GM21528 (cell line): Measurements from ENCODE around the gene TNFRSF18.
"Not testable (repeated sequence)": the region's sequence is repeated elsewhere in the genome, so short reads cannot be mapped to it uniquely, and the experiment has no call there.

Source experiments
- ATAC-seq: cut with Tn5 transposase; IDR thresholded peaks from one replicate; pipeline ENCODE4 v1.9.1; 2021; ENCODE audit warnings: mild to moderate bottlenecking, moderate library complexity; ENCODE audit not compliant: unreplicated experiment, low FRiP score

The TNFRSF18 gene

DNA sequence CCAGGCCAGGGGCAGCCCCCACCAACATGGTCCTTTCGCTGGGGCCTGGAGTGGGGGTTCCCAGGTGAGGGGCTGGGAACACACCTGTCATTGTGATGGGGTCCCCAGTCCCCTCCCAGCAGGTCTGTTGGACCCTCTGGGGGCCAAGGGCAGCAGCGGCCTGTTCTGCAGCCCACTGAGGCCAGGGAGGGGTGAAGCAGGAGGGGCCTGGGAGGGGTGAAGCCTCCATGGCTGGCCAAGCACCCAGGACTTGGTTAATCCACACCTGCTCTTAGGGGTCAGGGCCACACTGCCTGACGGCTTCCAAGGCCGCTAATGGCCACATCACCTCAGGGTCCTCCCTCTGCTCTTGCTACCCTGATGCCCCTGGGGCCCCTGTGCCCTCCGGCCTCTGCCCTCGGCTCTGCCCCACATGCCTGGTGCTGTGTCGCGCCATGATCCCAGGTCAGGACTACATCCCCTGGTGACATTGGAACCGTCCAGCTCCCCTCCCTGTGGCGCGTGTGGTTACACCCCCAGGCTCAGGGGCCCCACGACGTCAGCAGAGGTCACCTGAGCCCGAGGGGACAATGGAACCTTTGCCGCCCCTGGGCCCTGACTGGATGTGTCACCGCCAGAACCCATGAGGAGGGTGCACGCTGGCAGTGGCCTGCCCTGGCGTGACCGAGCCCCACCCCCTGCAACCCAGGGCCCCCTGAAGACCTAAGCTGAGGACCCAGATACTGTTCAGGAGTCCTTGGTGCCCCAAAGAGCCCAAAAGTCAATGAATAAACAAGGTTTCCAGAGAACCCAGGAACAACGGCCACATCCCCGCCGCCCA lies 7.0 kb downstream of the TNFRSF18 start:
- ATAC-seq, result no peak

DNA sequence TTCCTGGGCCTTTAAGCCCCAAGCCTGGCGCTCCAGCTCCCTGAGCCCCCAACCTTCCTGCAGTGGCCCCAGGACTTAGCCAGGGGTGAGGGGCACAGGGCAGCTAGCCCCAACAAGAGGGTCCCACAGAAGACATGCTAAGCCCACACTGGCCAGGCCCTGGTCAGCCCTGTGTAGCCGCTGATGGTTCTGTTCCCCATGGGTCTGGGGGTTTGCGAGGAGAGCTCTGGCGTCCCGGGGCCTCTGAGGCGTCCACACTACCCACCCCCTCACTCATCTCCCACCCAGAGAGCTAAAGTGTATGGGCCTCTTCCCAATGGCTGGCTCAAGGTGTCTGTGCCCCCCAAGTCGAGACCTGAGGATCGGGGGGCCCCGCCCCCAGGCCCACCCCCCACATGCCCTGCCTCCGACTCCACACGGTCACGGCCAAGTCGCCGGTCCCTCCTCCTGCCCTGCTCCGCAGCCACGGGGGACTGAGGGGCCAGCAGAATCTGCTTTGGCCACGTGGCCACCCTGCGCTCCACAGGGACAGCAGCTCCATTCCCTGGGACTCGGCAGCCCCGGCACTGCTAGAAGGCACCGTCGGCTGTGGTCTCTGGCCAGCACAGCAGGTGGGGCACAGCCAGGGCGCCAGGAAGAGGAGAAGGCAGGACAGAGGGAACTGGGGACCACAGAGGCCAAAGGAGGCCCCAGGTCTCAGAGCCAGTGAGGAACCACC lies 7.8 kb downstream of the TNFRSF18 start:
- ATAC-seq, result no peak

DNA sequence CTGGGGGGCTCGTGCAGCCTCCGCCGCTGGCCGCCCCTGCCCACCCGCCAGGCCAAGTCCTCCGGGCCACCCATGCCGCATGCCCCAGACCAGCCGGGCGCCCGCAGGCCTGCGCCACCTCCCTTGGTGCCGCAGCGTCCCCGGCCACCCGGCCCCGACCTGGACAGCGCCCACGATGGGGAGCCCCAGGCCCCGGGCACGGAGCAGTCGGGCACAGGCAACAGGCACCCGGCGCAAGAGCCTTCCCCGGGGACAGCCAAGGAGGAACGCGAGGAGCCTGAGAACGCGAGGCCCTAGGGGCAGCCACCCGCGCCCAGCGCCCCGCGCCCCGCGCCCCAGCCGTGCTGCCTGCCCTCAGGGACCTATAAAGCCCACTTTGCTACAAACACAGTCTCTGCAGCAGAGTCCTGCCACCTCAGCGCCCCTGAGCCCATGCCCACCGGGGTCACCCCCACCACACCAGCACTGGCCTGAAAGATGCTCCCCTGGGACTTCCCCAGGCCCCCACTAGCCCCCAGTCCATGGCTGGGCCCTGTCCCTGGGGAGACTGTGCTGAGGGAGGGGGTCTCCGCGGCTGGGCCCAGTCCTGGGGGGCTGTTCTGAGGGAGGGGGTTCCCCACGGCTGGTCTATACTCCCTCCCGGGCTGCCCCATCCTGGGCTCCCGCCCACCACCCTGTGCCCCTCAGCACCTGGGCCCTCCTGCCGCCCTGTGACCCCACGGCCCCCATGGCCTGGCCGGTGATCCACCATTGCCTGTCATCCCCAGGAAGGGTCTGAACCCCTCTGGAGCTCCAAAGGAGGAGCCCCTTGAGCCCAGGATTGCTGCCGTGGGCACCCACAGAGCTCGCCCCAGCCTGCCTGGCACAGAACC lies 8.6 kb downstream of the TNFRSF18 start:
- no peak for ATAC-seq

DNA sequence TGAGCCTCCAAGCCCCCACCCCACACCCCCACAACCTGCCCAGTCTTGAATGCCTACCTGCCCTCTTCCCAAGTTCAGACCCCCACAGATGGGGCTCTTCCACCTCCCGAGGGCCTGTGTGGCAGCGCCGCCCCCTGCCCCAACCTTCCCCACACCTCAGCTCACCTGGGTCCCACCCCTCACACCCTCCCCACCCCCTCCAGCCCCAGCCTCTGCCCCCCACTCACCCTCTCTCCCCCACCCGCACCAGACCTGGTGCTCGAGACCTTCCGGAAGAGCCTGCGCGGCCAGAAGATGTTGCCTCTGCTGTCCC lies 9.2 kb downstream of the TNFRSF18 start:
- ATAC-seq, result no peak

DNA sequence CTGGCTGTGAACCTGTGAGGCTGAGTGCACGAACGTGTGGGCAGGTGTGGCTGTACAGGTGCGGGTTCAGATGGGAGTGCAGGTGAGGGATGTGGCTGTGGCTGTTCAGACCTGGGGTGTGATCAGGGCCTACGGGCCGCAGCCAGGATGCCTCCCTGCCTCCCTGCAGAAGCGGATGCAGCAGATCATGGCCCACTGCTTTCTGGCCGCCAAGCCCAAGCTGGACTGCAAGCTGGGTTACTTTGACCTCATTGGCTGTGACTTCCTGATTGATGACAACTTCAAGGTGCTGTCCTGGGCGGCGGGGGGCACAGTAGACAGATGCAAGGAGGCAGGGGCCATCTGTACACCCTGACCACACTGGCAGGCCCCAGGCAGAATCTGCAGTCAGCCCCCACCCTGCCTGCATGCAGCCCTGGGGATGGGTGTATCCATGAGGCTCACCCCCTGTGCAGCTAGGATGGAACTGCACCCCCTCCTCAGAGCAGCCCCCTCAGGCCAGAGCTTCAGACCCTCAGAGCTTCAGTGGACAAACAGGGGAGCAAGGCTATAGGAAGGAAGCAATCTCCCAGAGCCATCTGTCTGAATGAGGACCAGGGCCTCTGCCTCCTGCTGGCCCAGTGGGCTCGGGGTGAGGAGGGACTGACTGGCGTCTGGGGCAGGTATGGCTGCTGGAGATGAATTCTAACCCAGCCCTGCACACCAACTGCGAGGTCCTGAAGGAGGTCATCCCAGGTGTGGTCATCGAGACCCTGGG lies 9.8 kb downstream of the TNFRSF18 start:
- ATAC-seq, result no peak

DNA sequence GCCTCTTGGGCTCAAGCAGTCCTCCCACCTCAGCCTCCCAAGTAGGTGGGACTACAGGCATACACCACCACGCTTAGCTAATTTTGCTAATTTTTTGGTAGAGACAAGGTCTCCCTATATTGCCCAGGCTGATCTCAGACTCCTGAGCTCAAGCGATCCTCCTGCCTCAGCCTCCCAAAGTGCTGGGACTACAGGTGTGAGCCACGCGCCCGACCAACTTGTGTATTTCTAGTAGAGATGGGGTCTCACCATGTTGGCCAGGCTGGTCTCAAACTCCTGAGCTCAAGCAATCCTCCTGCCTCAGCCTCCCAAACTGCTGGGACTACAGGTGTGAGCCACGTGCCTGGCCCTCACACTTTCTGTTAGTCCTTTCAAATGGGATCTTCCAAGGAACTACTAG lies 10.7 kb downstream of the TNFRSF18 start:
- not testable (repeated sequence) for ATAC-seq

DNA sequence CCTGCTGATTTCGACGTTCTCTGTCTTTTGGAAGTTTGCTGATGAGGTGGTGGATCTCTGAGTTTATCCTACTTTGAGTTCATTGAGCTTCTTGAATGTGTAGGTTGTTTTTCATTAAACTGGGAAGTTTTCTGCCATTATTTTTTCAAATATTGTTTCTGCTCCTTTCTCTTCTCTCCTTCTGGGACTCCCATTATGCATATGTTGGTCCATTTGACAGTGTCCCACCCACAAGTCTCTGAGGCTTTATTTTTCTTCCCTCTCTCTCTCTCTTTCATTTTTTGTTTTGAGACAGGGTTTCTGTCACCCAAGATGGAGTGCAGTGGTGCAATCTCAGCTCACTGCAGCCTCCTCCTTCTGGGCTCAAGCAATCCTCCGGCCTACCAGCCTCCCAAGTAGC lies 11.7 kb downstream of the TNFRSF18 start:
- ATAC-seq, result no peak

DNA sequence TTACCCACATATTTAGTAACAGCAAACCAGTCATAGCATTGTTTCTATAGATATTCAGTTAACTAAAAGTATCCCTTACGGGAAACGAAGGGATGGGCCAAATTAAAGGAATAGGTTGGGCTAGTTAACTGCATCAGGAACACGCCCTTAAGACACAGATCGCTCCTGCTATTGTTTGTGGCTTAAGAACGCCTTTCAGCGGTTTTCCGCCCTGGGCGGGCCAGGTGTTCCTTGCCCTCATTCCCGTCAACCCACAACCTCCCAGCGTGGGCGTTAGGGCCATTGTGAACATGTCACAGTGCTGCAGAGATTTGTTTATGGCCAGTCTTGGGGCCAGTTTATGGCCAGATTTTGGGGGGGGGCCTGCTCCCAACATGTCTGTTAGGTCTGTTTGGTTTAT lies 14.7 kb downstream of the TNFRSF18 start:
- no peak for ATAC-seq

DNA sequence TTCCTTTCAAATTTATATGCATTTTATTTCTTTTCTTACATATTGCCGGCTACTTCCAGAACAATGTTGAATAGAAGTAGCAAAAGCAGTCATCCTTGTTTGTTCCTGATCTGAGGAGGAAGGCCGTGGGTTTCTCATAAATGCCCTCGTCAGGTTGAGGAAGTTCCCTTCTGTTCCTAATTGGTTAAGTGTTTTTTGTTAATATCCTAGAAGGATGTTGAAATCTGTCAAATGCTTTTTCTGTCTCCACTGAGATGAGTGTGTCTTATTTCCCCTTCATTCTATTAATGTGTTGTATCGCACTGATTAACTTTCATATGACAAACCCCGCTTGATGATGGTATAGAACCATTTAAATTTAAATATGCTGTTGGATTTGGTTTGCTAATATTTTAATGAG lies 17.3 kb downstream of the TNFRSF18 start:
- no peak for ATAC-seq

DNA sequence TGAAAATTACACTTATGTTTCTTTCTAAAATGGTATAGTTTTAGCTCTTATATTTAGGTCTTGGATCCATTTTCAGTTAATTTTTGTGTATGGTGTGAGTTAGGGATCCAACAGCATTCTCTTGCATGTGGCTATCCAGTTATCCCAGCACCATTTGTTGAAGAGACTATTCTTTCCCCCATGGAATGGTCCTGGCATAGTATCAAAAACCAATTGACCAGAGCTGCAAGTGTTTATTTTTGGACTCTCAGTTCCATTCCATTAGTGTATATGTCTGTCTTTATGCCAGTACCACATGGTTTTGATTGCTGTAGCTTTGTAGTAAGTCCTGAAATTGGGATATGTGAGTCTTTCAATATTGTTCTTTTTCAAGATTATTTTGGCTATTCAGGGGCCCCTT lies 18.5 kb downstream of the TNFRSF18 start:
- no peak for ATAC-seq

DNA sequence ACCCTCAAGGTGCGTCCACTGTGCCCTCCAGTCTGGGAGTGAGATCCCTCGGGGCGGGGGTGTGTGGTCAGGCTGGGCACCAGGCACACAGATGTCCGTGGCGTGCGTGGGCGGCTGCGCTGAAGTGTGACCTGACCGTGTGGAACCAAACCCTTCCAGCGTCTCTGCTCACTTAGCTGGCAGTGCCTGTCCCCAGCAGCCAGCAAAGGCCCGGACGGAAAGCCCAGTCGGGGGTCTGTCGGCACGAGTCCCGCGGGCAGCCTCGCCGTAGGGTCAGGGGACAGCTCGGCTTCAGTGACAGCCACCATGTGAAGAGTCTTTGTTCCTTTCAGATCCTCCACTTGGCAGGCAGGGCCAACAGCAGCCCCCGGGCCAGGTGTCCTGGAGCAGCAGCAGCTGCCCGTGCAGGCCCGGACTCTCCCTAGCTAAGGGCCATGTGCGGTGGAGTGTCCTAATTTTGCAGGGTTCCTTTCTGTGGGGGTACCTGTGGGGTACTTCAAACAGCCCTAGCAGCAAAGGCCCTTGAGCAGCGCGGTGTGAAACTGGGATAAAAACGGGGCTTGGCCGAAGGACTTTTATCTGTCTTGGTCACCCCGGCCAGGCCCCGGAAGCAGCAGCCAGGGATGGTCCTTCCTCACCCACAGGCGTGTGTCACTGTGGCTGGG lies 21.2 kb downstream of the TNFRSF18 start:
- no peak for ATAC-seq

DNA sequence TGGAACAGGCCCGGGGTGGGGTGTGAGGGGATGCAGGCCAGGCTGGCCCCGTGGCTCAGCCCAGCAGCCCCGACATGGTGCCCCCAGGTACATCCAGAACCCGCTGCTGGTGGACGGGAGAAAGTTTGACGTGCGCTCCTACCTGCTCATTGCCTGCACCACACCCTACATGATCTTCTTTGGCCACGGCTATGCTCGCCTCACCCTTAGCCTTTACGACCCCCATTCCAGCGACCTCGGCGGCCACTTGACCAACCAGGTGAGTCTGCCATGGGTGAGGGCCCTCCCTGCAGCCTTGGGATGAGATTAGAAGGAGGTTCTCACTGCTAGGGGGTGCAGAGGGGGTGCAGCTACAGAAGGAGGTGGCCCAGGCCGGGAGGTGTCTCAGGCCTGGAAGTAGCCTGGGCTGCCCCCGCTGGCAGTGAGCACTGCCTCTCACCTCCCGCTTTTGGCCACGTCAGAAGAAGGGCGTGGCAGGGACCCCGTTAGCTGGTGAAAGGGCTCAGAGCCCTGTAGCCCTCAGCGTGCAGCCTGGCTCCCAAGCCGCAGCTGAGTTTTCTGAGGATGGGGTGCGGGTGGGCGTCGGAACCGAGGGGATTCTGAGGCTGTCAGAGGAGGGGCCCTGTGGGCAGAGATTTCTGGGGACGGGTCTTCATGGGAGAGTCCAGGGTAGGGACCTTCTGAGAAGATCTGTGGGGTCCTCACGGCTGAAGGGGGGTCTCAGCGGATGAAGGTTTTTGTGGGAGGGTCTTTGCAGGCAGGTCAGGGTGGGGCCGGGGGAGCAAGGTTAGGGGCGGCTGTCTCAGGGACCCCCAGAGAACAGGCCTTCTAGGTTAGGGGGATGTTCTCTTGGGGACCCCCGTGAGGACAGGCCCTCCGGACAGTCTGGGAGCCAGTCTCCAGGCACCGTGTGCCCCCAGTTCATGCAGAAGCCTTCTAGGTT lies 22.3 kb downstream of the TNFRSF18 start:
- no peak for ATAC-seq

DNA sequence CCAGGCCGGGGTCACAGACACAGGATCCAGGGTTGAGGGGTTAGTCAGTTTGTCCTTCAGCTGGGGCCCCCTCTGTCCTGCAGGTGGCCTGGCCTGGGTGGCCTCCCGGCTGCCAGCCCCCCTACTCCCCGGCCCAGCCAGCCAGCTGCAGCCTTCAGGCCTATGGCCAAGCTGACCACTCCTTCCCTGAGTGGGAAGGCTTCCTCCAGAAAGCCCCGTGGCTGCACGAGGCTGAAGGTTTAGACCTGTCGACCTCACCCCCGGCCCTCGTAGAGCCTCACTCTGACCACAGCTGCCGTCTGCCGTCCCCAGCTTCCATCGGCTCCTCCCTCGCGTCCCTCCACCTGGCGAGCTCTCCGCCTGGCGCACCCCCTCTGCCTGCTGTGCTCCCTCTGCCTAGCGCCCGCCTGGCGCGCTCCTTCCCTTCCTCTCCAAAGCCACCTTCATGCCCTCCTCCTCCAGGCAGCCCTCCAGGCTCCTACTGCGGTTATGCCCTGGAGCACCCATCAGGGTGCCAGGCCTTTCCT lies 23.1 kb downstream of the TNFRSF18 start:
- ATAC-seq, result no peak

DNA sequence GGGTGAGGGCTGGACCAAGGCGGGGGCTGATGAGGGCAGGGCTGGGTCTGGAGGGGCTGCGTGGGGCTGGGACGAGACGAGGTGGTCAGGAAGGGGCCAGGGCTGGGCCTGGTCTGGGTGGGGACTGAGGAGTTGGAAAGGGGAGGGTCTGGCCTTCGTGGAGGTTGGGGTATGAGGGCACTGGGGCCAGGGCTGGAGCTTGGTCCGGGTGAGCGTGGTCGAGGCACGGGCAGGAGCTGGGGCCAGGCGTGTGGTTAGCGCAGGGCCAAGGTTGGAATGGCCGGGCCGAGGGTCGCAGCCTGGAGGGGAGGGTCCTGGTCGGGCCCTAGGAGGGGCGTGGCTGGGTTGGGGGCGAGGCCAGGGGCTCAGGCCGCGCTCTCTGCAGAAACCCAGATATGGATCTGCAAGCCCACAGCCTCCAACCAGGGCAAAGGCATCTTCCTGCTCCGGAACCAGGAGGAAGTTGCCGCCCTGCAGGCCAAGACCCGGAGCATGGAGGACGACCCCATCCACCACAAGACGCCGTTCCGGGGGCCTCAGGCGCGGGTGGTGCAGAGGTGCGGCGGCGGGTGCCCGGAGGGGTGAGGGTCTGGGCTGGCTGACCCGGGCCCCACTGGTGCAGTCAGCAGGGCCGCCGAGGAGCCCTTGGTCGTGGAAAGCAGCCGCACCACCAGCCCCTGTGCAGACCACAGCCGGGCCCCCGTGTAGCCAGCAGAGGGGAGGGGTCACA lies 23.7 kb downstream of the TNFRSF18 start:
- ATAC-seq, result no peak

DNA sequence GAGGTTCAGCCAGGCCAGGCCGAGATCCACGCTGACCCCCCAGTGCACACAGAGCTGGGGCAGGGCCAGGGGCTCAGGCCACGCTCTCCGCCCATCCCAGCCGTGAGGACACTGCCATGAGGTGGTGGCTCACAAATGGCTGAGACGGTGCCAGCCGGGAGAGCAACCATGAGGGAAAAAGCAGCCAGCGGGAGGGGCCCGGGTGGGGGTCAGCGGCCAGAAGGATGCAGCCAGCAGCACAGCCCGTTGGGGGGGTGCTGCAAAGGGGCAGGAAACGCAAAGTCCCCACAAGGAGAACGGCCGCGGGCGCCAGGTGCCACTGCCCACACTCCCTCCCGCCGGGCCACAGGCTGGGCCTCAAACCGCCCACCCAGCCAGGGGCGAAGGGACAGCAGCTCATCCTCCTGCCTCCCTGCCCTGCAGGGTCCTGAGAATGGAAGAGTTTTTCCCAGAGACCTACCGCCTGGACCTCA lies 24.4 kb downstream of the TNFRSF18 start:
- no peak for ATAC-seq

DNA sequence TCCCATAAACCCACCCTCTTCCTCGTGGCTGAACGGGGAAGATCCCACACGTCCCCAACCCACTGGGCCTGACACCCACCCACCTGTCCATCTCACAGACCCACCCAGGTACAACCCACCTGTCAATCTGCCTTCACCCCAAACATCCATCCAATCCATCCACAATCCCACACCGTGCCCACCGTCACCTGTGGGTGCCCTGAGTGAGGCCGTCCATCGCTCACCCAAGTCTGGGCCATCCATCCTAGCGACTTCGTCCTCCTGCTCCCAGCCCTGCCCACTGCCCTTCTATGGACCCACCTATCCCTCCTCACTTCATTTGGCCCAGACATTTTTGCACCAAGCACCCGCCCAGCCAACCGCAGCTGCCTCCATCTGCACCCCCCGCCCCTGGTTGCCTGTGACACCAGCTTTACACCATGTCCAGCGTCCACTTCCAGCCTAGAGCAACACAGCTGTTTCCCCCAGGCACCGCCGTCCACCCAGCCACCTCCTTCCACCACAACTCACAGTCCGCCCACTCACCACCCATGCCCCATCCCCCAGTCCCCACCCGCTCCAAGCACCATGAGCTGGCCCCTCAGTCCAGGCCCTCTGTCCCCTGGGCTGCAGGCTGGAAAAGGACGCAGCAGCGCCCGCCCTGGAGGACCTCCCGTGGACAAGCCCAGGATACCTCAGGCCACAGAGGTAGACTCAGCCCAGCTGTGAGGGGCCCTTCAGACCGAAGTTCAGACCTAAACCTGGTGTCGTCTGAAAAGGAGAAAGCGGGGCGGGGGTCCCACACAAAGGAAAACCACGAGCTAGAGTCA lies 25.1 kb downstream of the TNFRSF18 start:
- ATAC-seq, result no peak
